Smooth muscle cell (in vitro differentiated cells): ENCODE results near the gene FMN1. TPM values are rescaled to one million over a fixed set of nuclear protein-coding genes. Genes with fewer than 3 reads are reported as not detected.

ENCODE experiments used
- DNase-seq: peaks from one replicate; lab custom pipeline; 2025; ENCODE audit not compliant: unreplicated experiment; lab: John Stamatoyannopoulos, UW
- H2AFZ ChIP-seq: fragments of 200-600 bp; sonication (generic); 2 replicates; pipeline ENCODE4 v1.6.0; 2016; ENCODE audit warnings: antibody characterized with exemption, low read depth, mild to moderate bottlenecking
- H3F3A ChIP-seq: fragments of 200-600 bp; sonication (generic); 2 replicates; pipeline ENCODE4 v1.6.0; 2017; ENCODE audit warnings: antibody characterized with exemption, low read depth
- H3K27ac ChIP-seq: fragments of 200-600 bp; sonication (generic); 2 replicates; pipeline ENCODE4 v1.5.1; 2016; ENCODE audit warnings: low read depth, mild to moderate bottlenecking
- H3K27me3 ChIP-seq: fragments of 200-600 bp; sonication (generic); 2 replicates; pipeline ENCODE4 v1.6.1; 2016; ENCODE audit warnings: low read depth, mild to moderate bottlenecking
- H3K36me3 ChIP-seq: fragments of 200-600 bp; sonication (generic); 2 replicates; pipeline ENCODE4 v1.5.1; 2016; ENCODE audit warnings: low read depth
- H3K4me1 ChIP-seq: fragments of 200-600 bp; sonication (generic); 2 replicates; pipeline ENCODE4 v1.5.1; 2016; ENCODE audit warnings: low read depth
- H3K4me2 ChIP-seq: fragments of 200-600 bp; sonication (generic); 2 replicates; pipeline ENCODE4 v1.6.0; 2016; ENCODE audit warnings: mild to moderate bottlenecking
- H3K4me3 ChIP-seq: fragments of 200-600 bp; sonication (generic); 2 replicates; pipeline ENCODE4 v1.5.1; 2016; ENCODE audit warnings: mild to moderate bottlenecking
- H3K79me2 ChIP-seq: fragments of 200-600 bp; sonication (generic); 2 replicates; pipeline ENCODE4 v1.6.0; 2016; ENCODE audit warnings: low read depth, mild to moderate bottlenecking
- H3K9ac ChIP-seq: fragments of 200-600 bp; sonication (generic); 2 replicates; pipeline ENCODE4 v1.6.0; 2016; ENCODE audit warnings: low read depth
- H3K9me3 ChIP-seq: fragments of 200-600 bp; sonication (generic); replicated peaks from 2 replicates; pipeline ENCODE4 v1.5.1; 2016; ENCODE audit warnings: low read depth
- H4K20me1 ChIP-seq: fragments of 200-600 bp; sonication (generic); 2 replicates; pipeline ENCODE4 v1.6.0; 2016; ENCODE audit warnings: low read depth
- WGBS: methylation state at CpG from one replicate; pipeline ENCODE4 v1.1.7; 2016; ENCODE audit warnings: low lambda C conversion rate; 5-methylcytosine and 5-hydroxymethylcytosine counted together
- polyA plus RNA-seq: library from polyadenylated mRNA; unstranded; fragments of >200 nt; fragmentation: Nextera tagmentation; extraction: Ambion mirVana; gene quantifications from 2 replicates; pipeline ENCODE4 v1.2.1, GENCODE V29; 2016
- total RNA-seq: library from RNA; depleted of rRNA; stranded (reverse); fragments of >200 nt; gene quantifications from 2 replicates; pipeline ENCODE4 v1.2.3, GENCODE V29; 2014
- TF ChIP-seq, protein P1 (sequence below): fragments of 200-600 bp; sonication (generic); IDR thresholded peaks from 2 replicates; pipeline ENCODE4 v1.5.1; 2017; ENCODE audit warnings: borderline replicate concordance, mild to moderate bottlenecking, antibody characterized with exemption; ENCODE audit not compliant: insufficient read depth, poor library complexity, severe bottlenecking

FMN1 gene
- total and polyA plus RNA-seq, 2 experiments from 2014 or later, result 0.08 to 4.0 TPM

DNA sequence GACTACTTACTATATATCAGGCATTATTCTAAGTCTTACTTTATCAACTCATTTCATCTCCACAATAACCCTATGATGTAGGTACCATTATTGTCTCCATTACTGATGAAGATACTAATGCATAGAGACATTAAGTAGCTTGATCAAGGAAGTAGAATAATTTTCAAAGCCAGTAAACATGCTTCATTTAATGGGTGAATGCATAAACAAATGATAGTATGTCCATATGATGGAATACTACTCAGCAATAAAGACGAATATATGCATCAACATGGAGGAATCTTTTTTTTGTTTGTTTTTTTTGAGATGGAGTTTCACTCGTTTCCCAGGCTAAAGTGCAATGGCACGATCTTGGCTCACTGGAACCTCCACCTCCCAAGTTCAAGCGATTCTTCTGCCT is 184.9 kb downstream of the FMN1 start:
- Histone ChIP-seq H3K4me3 (no peak overlapping the region), H3K9ac (no peak overlapping the region), H3K79me2 (no peaks in the 10 kb centered on the region), H3K4me2 (no peak overlapping the region), H2AFZ (no peak overlapping the region), H3K4me1 (peaks cover 19% of the 10 kb centered on the region), H3K27me3 (no peaks in the 10 kb centered on the region), H3K36me3 (no peaks in the 10 kb centered on the region), H3K27ac (no peak overlapping the region), H3F3A (no peaks in the 10 kb centered on the region), H4K20me1 (no peaks in the 10 kb centered on the region), H3K9me3 (no peaks in the 10 kb centered on the region)
- DNase-seq, result no peak
- TF ChIP-seq, protein P1, sequence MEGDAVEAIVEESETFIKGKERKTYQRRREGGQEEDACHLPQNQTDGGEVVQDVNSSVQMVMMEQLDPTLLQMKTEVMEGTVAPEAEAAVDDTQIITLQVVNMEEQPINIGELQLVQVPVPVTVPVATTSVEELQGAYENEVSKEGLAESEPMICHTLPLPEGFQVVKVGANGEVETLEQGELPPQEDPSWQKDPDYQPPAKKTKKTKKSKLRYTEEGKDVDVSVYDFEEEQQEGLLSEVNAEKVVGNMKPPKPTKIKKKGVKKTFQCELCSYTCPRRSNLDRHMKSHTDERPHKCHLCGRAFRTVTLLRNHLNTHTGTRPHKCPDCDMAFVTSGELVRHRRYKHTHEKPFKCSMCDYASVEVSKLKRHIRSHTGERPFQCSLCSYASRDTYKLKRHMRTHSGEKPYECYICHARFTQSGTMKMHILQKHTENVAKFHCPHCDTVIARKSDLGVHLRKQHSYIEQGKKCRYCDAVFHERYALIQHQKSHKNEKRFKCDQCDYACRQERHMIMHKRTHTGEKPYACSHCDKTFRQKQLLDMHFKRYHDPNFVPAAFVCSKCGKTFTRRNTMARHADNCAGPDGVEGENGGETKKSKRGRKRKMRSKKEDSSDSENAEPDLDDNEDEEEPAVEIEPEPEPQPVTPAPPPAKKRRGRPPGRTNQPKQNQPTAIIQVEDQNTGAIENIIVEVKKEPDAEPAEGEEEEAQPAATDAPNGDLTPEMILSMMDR, result no peak
- 96% methylated on average over 4 of the region's 4 CpGs for WGBS

DNA sequence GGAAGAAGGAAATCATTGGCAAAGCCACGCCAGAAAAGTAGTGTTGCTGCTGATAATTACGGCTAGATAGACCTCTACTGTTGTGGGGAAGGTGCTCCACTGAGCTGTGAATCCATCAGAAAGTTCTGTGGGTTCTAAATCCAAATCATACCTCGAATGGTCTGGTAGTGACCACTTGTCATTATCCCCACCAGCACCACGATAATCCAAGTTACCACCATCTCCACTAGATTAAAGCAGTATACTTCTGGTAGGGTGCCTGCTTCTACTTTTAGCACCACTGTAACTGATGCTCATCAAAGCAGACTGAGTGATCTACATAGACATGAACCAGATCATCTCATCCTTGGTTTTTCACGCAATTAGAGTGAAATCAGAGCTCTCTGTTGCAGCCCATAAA is 185.5 kb downstream of the FMN1 start:
- 94% methylated on average over 5 of the region's 5 CpGs for WGBS

DNA sequence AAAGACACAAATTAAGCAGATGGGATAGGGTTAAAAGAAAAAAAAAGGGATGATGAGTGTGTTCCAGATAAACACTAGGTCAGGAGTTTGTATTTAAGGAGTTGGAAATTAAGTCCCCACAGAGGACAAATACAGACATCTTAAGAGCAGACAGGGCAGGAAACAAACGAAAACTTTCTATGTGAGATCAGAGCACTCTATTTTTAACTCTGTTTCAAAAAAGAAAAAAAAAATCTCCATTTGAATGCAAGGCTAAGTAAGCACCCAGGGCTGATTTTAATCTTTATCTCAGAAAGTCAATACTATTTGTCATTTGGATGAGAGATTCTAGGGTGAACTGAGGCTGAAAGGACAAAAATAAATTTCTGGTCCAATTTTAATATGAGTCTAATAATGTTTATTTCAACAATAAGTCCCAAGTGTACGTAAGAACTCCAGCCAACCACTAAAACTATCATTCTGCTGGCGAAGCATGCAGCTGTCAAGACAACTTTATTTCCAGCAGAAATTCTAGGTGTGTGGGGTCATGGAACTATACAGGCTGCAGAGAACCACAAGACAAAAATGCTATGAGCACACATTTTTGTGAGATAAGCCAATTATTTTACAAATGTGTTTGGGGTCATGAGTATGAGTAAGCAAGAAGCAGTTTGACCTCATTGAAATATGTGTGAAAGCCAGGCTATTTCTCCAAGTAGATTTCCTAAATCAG is 186.1 kb downstream of the FMN1 start:
- H3K4me1 ChIP-seq, result peaks cover 19% of the 10 kb centered on the region
- no peaks in the 10 kb centered on the region for H3K27me3 ChIP-seq
- H3K4me2 ChIP-seq, result no peak overlapping the region
- H3F3A ChIP-seq, result no peaks in the 10 kb centered on the region
- H4K20me1 ChIP-seq, result no peaks in the 10 kb centered on the region
- H3K4me3 ChIP-seq, result no peak overlapping the region
- no peak overlapping the region for H3K27ac ChIP-seq
- TF ChIP-seq, protein P1, result no peak
- no peak overlapping the region for H2AFZ ChIP-seq
- no peaks in the 10 kb centered on the region for H3K36me3 ChIP-seq
- no peak for DNase-seq
- WGBS, result 41% methylated on average over 3 of the region's 3 CpGs
- no peak overlapping the region for H3K9ac ChIP-seq
- H3K79me2 ChIP-seq, result no peaks in the 10 kb centered on the region
- H3K9me3 ChIP-seq, result no peaks in the 10 kb centered on the region

More for the DNA sequence above, 185.5 kb downstream of the FMN1 start:
- no peaks in the 10 kb centered on the region for H3K79me2 ChIP-seq
- H4K20me1 ChIP-seq, result no peaks in the 10 kb centered on the region
- H3K27ac ChIP-seq, result no peak overlapping the region
- no peak overlapping the region for H2AFZ ChIP-seq
- no peaks in the 10 kb centered on the region for H3K36me3 ChIP-seq
- TF ChIP-seq, protein P1, result no peak
- no peaks in the 10 kb centered on the region for H3K9me3 ChIP-seq
- no peak overlapping the region for H3K9ac ChIP-seq
- peaks cover 19% of the 10 kb centered on the region for H3K4me1 ChIP-seq
- no peaks in the 10 kb centered on the region for H3K27me3 ChIP-seq
- no peak overlapping the region for H3K4me2 ChIP-seq
- H3F3A ChIP-seq, result no peaks in the 10 kb centered on the region
- no peak for DNase-seq
- H3K4me3 ChIP-seq, result no peak overlapping the region
